Colonic mucosa (tissue), 4 donors: ENCODE measurements around the gene CMTM1. TPM values are rescaled to one million over a fixed set of nuclear protein-coding genes. Genes with fewer than 3 reads are reported as not detected.
A peak's percentile ranks its signal among the peaks of the same experiment; 100 is the strongest.

ENCODE experiments used
- DNase-seq: peaks from one replicate; pipeline ENCODE4 v3.0.0-alpha.2; 2020
- H3K27ac ChIP-seq: fragments of 200-600 bp; one replicate; pipeline ENCODE4 v1.8.0; 2021
- H3K27me3 ChIP-seq: fragments of 200-600 bp; one replicate; pipeline ENCODE4 v1.8.0; 2021
- H3K36me3 ChIP-seq: fragments of 200-600 bp; one replicate; pipeline ENCODE4 v1.8.0; 2021
- H3K4me1 ChIP-seq: fragments of 200-600 bp; one replicate; pipeline ENCODE4 v1.8.0; 2021; ENCODE audit warnings: mild to moderate bottlenecking
- H3K4me3 ChIP-seq: fragments of 200-600 bp; one replicate; pipeline ENCODE4 v1.8.0; 2021
- H3K9ac ChIP-seq, 2 donors: one replicate each; pipeline ENCODE4 v1.7.0; 2013; ENCODE audit warnings: control low read depth in 2 of 2, low read depth in 2 of 2, low read length in 2 of 2
- H3K9me3 ChIP-seq: fragments of 200-600 bp; one replicate; pipeline ENCODE4 v1.8.0; 2021
- intact Hi-C: fragments of 100-400 bp; cut with DNase I; formaldehyde crosslinking; loops from one replicate; pipeline ENCODE4 v1.14.1; 2022
- total RNA-seq, 2 donors: library from RNA; stranded (reverse); fragmentation: NEBNext Ultra II Directional in 1 of 2; extraction: Animal tissue kit (Norgen Biotek cat#: 25700) in 1 of 2; gene quantifications; one replicate each; pipeline ENCODE4 v1.2.1, GENCODE V29; 2021
- TF ChIP-seq, protein P1 (sequence below): fragments of 200-600 bp; IDR thresholded peaks from one replicate; pipeline ENCODE4 v1.8.0; 2022; ENCODE audit warnings: antibody characterized with exemption, mild to moderate bottlenecking
- donor health status: healthy.
- donor health status: DM: no; HTN: no; CAD: no.
- donor health status: DM: no; HTN: no; CAD: no.

CMTM1 gene
- total RNA-seq, 2 donors from 2014 or later, result 5.1 to 9.4 TPM

DNA sequence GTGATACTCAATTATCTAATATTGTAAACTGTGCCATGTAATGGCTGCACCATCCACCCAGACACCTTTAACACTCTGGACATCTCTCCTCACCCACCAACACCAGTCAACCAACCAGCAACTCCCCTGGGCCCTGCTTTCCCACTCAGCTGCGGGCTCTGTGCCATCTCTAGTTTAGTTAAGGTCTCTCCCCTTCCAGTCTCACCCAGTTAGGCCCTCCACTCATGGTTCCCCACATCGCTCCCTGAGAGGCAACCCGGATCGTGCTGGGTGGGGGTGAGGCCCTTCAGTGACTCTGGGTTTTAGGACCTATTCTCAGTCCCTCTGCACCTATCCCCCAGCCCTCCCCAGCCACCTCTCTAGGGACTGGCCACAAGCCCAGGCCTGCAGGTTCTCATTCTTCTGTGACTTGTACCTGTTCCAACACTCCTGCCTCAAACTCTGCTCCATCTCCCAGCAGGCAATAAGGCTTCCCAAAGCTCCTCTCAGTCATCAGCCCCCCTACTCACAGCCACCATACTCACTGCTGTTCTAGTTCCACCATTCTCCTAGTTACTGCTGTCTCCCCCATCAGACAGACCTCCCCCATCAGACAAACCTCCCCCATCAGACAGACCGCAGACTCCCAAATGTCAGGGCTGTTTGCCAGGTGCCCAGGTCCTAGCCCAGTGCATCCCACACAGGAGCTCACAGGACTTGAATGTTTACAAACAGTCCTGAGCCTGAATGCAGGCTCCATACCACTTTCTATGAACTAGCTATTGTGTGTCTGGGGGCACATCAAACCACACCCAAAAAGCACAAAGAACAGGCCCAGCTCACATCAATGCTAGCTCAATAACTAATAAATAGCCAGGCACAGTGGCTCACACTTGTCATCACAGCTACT is 18.9 kb upstream of the CMTM1 start:
- Histone ChIP-seq H3K9me3 (no peaks in the 10 kb centered on the region), H3K9ac (no peak overlapping the region), H3K4me3 (no peak overlapping the region), H3K36me3 (no peaks in the 10 kb centered on the region), H3K4me1 (no peaks in the 10 kb centered on the region), H3K27me3 (no peaks in the 10 kb centered on the region), H3K27ac (no peak overlapping the region)
- TF ChIP-seq, protein P1, sequence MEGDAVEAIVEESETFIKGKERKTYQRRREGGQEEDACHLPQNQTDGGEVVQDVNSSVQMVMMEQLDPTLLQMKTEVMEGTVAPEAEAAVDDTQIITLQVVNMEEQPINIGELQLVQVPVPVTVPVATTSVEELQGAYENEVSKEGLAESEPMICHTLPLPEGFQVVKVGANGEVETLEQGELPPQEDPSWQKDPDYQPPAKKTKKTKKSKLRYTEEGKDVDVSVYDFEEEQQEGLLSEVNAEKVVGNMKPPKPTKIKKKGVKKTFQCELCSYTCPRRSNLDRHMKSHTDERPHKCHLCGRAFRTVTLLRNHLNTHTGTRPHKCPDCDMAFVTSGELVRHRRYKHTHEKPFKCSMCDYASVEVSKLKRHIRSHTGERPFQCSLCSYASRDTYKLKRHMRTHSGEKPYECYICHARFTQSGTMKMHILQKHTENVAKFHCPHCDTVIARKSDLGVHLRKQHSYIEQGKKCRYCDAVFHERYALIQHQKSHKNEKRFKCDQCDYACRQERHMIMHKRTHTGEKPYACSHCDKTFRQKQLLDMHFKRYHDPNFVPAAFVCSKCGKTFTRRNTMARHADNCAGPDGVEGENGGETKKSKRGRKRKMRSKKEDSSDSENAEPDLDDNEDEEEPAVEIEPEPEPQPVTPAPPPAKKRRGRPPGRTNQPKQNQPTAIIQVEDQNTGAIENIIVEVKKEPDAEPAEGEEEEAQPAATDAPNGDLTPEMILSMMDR, result no peak
- DNase-seq, result no peak
- intact Hi-C loops, result no loop called here

- H3K27me3 ChIP-seq, result no peaks in the 10 kb centered on the region
- H3K4me1 ChIP-seq, result no peaks in the 10 kb centered on the region
- no peak for DNase-seq
- TF ChIP-seq, protein P1, result no peak
- intact Hi-C loops, result no loop called here
- no peak overlapping the region for H3K4me3 ChIP-seq
- no peaks in the 10 kb centered on the region for H3K36me3 ChIP-seq
- no peak overlapping the region for H3K9ac ChIP-seq
- peak overlapping the region; percentile 3 for H3K27ac ChIP-seq
- H3K9me3 ChIP-seq, result no peaks in the 10 kb centered on the region
These were observed 18.2 kb upstream of the CMTM1 start for GRCh38 chr16:66548068-66548467.

- Histone ChIP-seq H3K4me1 (no peaks in the 10 kb centered on the region), H3K36me3 (no peaks in the 10 kb centered on the region), H3K9me3 (no peaks in the 10 kb centered on the region), H3K27me3 (no peaks in the 10 kb centered on the region), H3K9ac (peak overlapping the region; percentile 89 to 92), H3K4me3 (peak overlapping the region; percentile 74), H3K27ac (peak overlapping the region; percentile 94)
- intact Hi-C loops, result no loop called here
- no peak for DNase-seq
- TF ChIP-seq, protein P1, result no peak
These were observed 17.4 kb upstream of the CMTM1 start for GRCh38 chr16:66548868-66549267.

DNA sequence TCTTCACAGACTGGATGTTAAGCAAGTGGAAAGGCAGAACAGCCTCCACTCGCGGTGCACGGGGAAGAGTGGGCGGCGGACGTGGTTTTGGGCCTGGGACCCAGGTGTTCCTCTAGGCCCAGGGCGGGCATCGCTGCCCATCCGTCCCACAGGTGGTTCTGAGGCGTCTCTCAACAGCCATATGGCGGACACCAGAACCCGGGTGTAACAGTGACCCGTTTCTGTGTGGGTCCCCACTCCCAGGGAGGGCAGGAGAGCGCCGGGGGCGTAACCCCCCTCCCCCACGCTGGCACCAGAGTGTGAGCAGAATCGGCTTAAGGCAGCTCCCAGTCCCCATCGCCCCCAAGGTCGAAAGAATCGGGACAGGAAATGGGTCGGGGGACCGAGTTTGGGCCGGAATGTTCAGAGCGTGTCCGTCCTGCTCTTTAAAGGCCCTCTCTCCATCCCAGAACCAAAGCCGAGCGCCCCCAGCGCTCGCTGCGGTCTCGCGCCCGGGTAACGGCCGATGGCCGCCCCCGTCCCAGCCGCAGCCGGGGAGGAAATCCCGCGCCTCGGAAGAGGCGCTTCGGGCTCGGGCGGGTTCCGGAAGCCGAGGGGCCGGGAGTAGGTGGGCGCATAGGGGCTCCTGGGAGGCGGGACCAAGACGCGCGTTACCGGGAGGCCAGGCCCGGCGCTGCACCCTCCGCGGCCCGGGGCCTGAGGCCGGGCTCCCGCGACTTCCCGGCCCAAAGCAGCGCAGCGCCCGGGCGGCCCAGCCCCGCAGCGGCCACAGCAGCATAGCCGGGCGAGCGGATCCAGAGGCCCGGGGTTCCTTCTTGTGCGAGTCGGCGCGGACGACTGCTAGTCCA is 16.7 kb upstream of the CMTM1 start, which contains the start of gene TK2:
TK2 (minus strand) TSS at position 839 of the 848 bp plus-strand sequence; CDS start at position 778, 61 bp downstream.
- Histone ChIP-seq H3K27me3 (no peaks in the 10 kb centered on the region), H3K9ac (peak within 1 kb of the TSS; percentile 89 to 92), H3K4me3 (peak within 1 kb of the TSS; percentile 74), H3K4me1 (peaks cover 5% of the 10 kb centered on the region), H3K36me3 (no peaks in the 10 kb centered on the region), H3K9me3 (no peaks in the 10 kb centered on the region), H3K27ac (peak within 1 kb of the TSS; percentile 94)
- TF ChIP-seq, protein P1, result no peak
- peak; percentile 63 for DNase-seq
- intact Hi-C loops, result loop anchor here (5.0 kb wide), 1 partner anchor 32 kb away; no protein-coding TSS in a partner anchor

DNA sequence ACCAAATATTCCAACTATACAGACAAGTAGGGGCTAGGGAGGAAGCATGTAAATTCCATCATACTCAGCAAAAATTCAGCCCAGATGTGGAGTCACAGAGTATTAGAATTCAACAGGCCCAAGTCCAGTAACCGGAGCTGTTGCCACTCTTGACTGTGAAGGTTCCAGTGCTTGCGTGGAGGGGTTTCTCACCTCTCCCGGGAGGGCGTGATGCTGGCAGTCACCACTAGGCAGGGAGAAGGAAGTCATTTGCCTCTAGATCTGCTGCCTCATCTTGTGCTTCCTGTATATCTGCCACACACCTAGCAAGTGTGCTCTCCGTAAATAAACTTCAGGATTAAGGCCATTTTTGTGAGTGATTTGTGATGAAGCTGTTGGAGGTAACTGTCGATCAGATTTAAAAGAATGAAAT is 14.9 kb upstream of the CMTM1 start:
- intact Hi-C loops, result loop anchor here (5.0 kb wide), 1 partner anchor 34 kb away; no protein-coding TSS in a partner anchor
- TF ChIP-seq, protein P1, result peak; percentile 19
- no peaks in the 10 kb centered on the region for H3K9me3 ChIP-seq
- peaks cover 5% of the 10 kb centered on the region for H3K4me1 ChIP-seq
- H3K27ac ChIP-seq, result peak overlapping the region; percentile 86
- no peaks in the 10 kb centered on the region for H3K27me3 ChIP-seq
- H3K36me3 ChIP-seq, result no peaks in the 10 kb centered on the region
- no peak overlapping the region for H3K4me3 ChIP-seq
- H3K9ac ChIP-seq, result peak overlapping the region in 1 of 2 donors; percentile 78
- DNase-seq, result peak; percentile 47
